Trophoblast cell (in vitro differentiated cells and primary cell): ENCODE data around the gene PNMA3.

Source experiments
- DNase-seq, 2 donors: peaks; one replicate each; pipeline ENCODE4 v3.0.0-alpha.2; 2016
- H2AFZ ChIP-seq: 2 replicates; pipeline ENCODE4 v1.6.1; 2013; ENCODE audit warnings: low read length, moderate library complexity, mild to moderate bottlenecking; ENCODE audit not compliant: insufficient read depth, poor library complexity
- H2AK5ac ChIP-seq: 2 replicates; pipeline ENCODE4 v1.6.1; 2013; ENCODE audit warnings: mild to moderate bottlenecking, low read length
- H2BK120ac ChIP-seq: 2 replicates; pipeline ENCODE4 v1.6.1; 2013; ENCODE audit warnings: low read length, mild to moderate bottlenecking, moderate library complexity; ENCODE audit not compliant: insufficient read depth, poor library complexity
- H2BK12ac ChIP-seq: 2 replicates; pipeline ENCODE4 v1.6.1; 2013; ENCODE audit warnings: mild to moderate bottlenecking, low read length, moderate library complexity
- H2BK5ac ChIP-seq: 2 replicates; pipeline ENCODE4 v1.6.1; 2013; ENCODE audit warnings: low read length, low read depth, moderate library complexity, mild to moderate bottlenecking; ENCODE audit not compliant: poor library complexity
- H3K14ac ChIP-seq: 2 replicates; pipeline ENCODE4 v1.6.1; 2013; ENCODE audit warnings: mild to moderate bottlenecking, low read length
- H3K18ac ChIP-seq: 2 replicates; pipeline ENCODE4 v1.6.1; 2013; ENCODE audit warnings: mild to moderate bottlenecking, low read length
- H3K23ac ChIP-seq: 2 replicates; pipeline ENCODE4 v1.6.1; 2013; ENCODE audit warnings: low read length
- H3K27ac ChIP-seq: 2 replicates; pipeline ENCODE4 v1.5.1; 2013; ENCODE audit warnings: low read depth, mild to moderate bottlenecking, inconsistent platforms, low read length, moderate library complexity
- H3K27me3 ChIP-seq: 2 replicates; pipeline ENCODE4 v1.6.1; 2013; ENCODE audit warnings: inconsistent platforms, mild to moderate bottlenecking, low read length, moderate library complexity; ENCODE audit not compliant: insufficient read depth
- H3K36me3 ChIP-seq, 2 experiments: 1 replicate in 1 of 2; 2 replicates in 1 of 2; pipeline ENCODE4 v1.6.1; 2013; ENCODE audit warnings: low read length in 2 of 2, mild to moderate bottlenecking in 2 of 2, moderate library complexity in 1 of 2; ENCODE audit not compliant: insufficient read depth in 2 of 2, control insufficient read depth in 1 of 2
- H3K4ac ChIP-seq: 2 replicates; pipeline ENCODE4 v1.6.1; 2013; ENCODE audit warnings: low read depth, mild to moderate bottlenecking, low read length, moderate library complexity
- H3K4me1 ChIP-seq, 2 experiments: 1 replicate in 1 of 2; 2 replicates in 1 of 2; pipeline ENCODE4 v1.6.1; 2013; ENCODE audit warnings: low read length in 2 of 2, mild to moderate bottlenecking in 2 of 2, moderate library complexity in 1 of 2; ENCODE audit not compliant: insufficient read depth in 2 of 2, control insufficient read depth in 1 of 2
- H3K4me2 ChIP-seq: 2 replicates; pipeline ENCODE4 v1.6.1; 2013; ENCODE audit warnings: inconsistent platforms, mild to moderate bottlenecking, low read length, moderate library complexity
- H3K4me3 ChIP-seq: 2 replicates; pipeline ENCODE4 v1.5.1; 2013; ENCODE audit warnings: mild to moderate bottlenecking, low read depth, low read length, inconsistent platforms
- H3K79me1 ChIP-seq: one replicate; pipeline ENCODE4 v1.6.1; 2013; ENCODE audit warnings: low read length
- H3K79me2 ChIP-seq: 2 replicates; pipeline ENCODE4 v1.6.1; 2013; ENCODE audit warnings: low read length, mild to moderate bottlenecking; ENCODE audit not compliant: control insufficient read depth, insufficient read depth, poor library complexity
- H3K9ac ChIP-seq: 2 replicates; pipeline ENCODE4 v1.6.1; 2013; ENCODE audit warnings: mild to moderate bottlenecking, low read length
- H3K9me3 ChIP-seq: 2 replicates; pipeline ENCODE4 v1.6.1; 2013; ENCODE audit warnings: low read depth, mild to moderate bottlenecking, control low read depth, inconsistent platforms, low read length; ENCODE audit not compliant: insufficient read depth
- H4K12ac ChIP-seq: 2 replicates; pipeline ENCODE4 v1.6.1; 2013; ENCODE audit warnings: low read depth, mild to moderate bottlenecking, low read length, moderate library complexity
- H4K8ac ChIP-seq: 2 replicates; pipeline ENCODE4 v1.6.1; 2013; ENCODE audit warnings: low read depth, mild to moderate bottlenecking, low read length, moderate library complexity
- H4K91ac ChIP-seq: one replicate; pipeline ENCODE4 v1.6.1; 2013; ENCODE audit warnings: low read depth, mild to moderate bottlenecking, low read length, moderate library complexity
- WGBS: extraction: QIAGEN DNeasy Blood & Tissue Kit; methylation state at CpG from one replicate; pipeline ENCODE4 v1.1.7; 2013; ENCODE audit warnings: missing lambda C conversion rate; ENCODE audit not compliant: insufficient read length, insufficient coverage; ENCODE audit errors: extremely low coverage; 5-methylcytosine and 5-hydroxymethylcytosine counted together

PNMA3 gene

GRCh38 chrX:153059191-153060094 is 3.2 kb downstream of the PNMA3 start:
- H3K4me1 ChIP-seq, result peaks cover 0 to 6% of the 10 kb centered on the region in 2 experiments
- no peaks in the 10 kb centered on the region for H3K9me3 ChIP-seq
- no CpG with 5 or more reads among the region's 18 CpGs for WGBS
- no peak overlapping the region for H3K27ac ChIP-seq
- H2BK12ac ChIP-seq, result no peak overlapping the region
- no peak overlapping the region for H3K14ac ChIP-seq
- no peak overlapping the region for H4K12ac ChIP-seq
- H2AFZ ChIP-seq, result no peak overlapping the region
- DNase-seq, result no peak
- no peak overlapping the region for H3K4me2 ChIP-seq
- no peak overlapping the region for H3K4me3 ChIP-seq
- no peak overlapping the region for H2BK5ac ChIP-seq
- H4K91ac ChIP-seq, result no peak overlapping the region
- no peak overlapping the region for H3K23ac ChIP-seq
- H3K4ac ChIP-seq, result no peak overlapping the region
- H3K79me2 ChIP-seq, result no peaks in the 10 kb centered on the region
- H2AK5ac ChIP-seq, result no peak overlapping the region
- no peak overlapping the region for H3K9ac ChIP-seq
- no peak overlapping the region for H2BK120ac ChIP-seq
- H3K27me3 ChIP-seq, result no peaks in the 10 kb centered on the region
- no peak overlapping the region for H4K8ac ChIP-seq
- no peaks in the 10 kb centered on the region for H3K36me3 ChIP-seq
- no peaks in the 10 kb centered on the region for H3K79me1 ChIP-seq
- no peak overlapping the region for H3K18ac ChIP-seq

DNA sequence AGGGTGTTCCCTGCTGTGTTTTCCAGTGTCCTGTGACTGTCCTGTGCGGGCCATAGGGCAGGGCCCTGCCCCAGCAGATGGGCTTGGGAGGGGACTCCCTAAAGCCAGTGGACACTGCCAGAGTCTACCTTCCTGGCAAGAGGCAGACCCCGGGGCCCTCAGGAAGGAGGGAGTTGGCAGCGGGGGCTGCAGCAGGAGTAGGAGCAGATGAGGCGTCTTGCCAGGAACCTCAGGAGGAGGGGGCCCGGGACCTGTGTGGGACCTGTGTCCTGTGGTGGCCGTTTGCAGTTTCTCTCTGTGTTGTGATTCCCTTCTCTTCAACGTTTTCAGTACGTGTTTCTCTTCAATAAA is 3.8 kb downstream of the PNMA3 start:
- H2AFZ ChIP-seq, result no peak overlapping the region
- H2BK12ac ChIP-seq, result no peak overlapping the region
- no peak overlapping the region for H3K18ac ChIP-seq
- no peaks in the 10 kb centered on the region for H3K79me1 ChIP-seq
- no peak overlapping the region for H3K4ac ChIP-seq
- H3K4me1 ChIP-seq, result peaks cover 0 to 6% of the 10 kb centered on the region in 2 experiments
- no peak overlapping the region for H3K4me2 ChIP-seq
- no peak for DNase-seq
- H3K27me3 ChIP-seq, result no peaks in the 10 kb centered on the region
- no peaks in the 10 kb centered on the region for H3K79me2 ChIP-seq
- H3K9ac ChIP-seq, result no peak overlapping the region
- no peak overlapping the region for H4K91ac ChIP-seq
- no peaks in the 10 kb centered on the region for H3K36me3 ChIP-seq
- no peak overlapping the region for H4K12ac ChIP-seq
- no peak overlapping the region for H2BK5ac ChIP-seq
- H3K27ac ChIP-seq, result no peak overlapping the region
- no peak overlapping the region for H3K23ac ChIP-seq
- no peak overlapping the region for H2AK5ac ChIP-seq
- H3K9me3 ChIP-seq, result no peaks in the 10 kb centered on the region
- WGBS, result no CpG with 5 or more reads among the region's 8 CpGs
- no peak overlapping the region for H2BK120ac ChIP-seq
- no peak overlapping the region for H4K8ac ChIP-seq
- no peak overlapping the region for H3K4me3 ChIP-seq
- no peak overlapping the region for H3K14ac ChIP-seq

- Histone ChIP-seq H2BK120ac (no peak overlapping the region), H3K4ac (no peak overlapping the region), H4K91ac (no peak overlapping the region), H2BK12ac (no peak overlapping the region), H3K18ac (no peak overlapping the region), H4K12ac (no peak overlapping the region), H3K4me2 (no peak overlapping the region), H3K9ac (no peak overlapping the region), H3K27ac (no peak overlapping the region), H3K23ac (no peak overlapping the region), H3K36me3 (no peaks in the 10 kb centered on the region), H2AFZ (no peak overlapping the region), H3K79me1 (no peaks in the 10 kb centered on the region), H3K79me2 (no peaks in the 10 kb centered on the region), H3K4me1 (peaks cover 0 to 2% of the 10 kb centered on the region in 2 experiments), H3K27me3 (no peaks in the 10 kb centered on the region), H3K9me3 (no peaks in the 10 kb centered on the region), H3K14ac (no peak overlapping the region), H4K8ac (no peak overlapping the region), H3K4me3 (no peak overlapping the region), H2AK5ac (no peak overlapping the region), H2BK5ac (no peak overlapping the region)
- DNase-seq, result no peak
- WGBS, result no CpG with 5 or more reads among the region's 3 CpGs
These were observed 5.5 kb downstream of the PNMA3 start for GRCh38 chrX:153061732-153062131.

- no peak overlapping the region for H4K12ac ChIP-seq
- H2BK12ac ChIP-seq, result no peak overlapping the region
These were observed 7.0 kb downstream of the PNMA3 start for GRCh38 chrX:153063315-153063714.

More at GRCh38 chrX:153063315-153063714, 7.0 kb downstream of the PNMA3 start:
- no peak overlapping the region for H3K4me3 ChIP-seq
- H2BK120ac ChIP-seq, result no peak overlapping the region
- no peak overlapping the region for H3K23ac ChIP-seq
- H3K4me2 ChIP-seq, result no peak overlapping the region
- H3K36me3 ChIP-seq, result no peaks in the 10 kb centered on the region
- H3K27me3 ChIP-seq, result no peaks in the 10 kb centered on the region
- no peak overlapping the region for H3K27ac ChIP-seq
- no peak overlapping the region for H3K14ac ChIP-seq
- no peak overlapping the region for H2BK5ac ChIP-seq
- H3K9ac ChIP-seq, result no peak overlapping the region
- H3K9me3 ChIP-seq, result no peaks in the 10 kb centered on the region
- peak in 1 of 2 donors; percentile 12 for DNase-seq
- H3K4ac ChIP-seq, result no peak overlapping the region
- no peak overlapping the region for H2AK5ac ChIP-seq
- H2AFZ ChIP-seq, result no peak overlapping the region
- H3K79me2 ChIP-seq, result no peaks in the 10 kb centered on the region
- H3K79me1 ChIP-seq, result no peaks in the 10 kb centered on the region
- no peaks in the 10 kb centered on the region for H3K4me1 ChIP-seq
- no peak overlapping the region for H3K18ac ChIP-seq
- H4K8ac ChIP-seq, result no peak overlapping the region
- H4K91ac ChIP-seq, result no peak overlapping the region
